Measurements from ENCODE around the gene ADGRD1.

Gene ADGRD1

GRCh38 chr12:131096681-131097181, 143.0 kb downstream of the ADGRD1 start:
- ATAC-seq, result no peak
- H3K9me3 Mint-ChIP-seq, result no peaks in the 10 kb centered on the region
- no peaks in the 10 kb centered on the region for H3K36me3 Mint-ChIP-seq
- H3K4me3 Mint-ChIP-seq, result no peak overlapping the region
- H3K4me1 Mint-ChIP-seq, result peaks cover 15% of the 10 kb centered on the region
- H3K27ac Mint-ChIP-seq, result no peak overlapping the region
- H3K27me3 Mint-ChIP-seq, result peaks cover 7% of the 10 kb centered on the region

GRCh38 chr12:131097202-131098177, 143.8 kb downstream of the ADGRD1 start:
- Mint-ChIP-seq H3K4me3 (no peak overlapping the region), H3K4me1 (peaks cover 15% of the 10 kb centered on the region)

GRCh38 chr12:131098178-131098981, 144.7 kb downstream of the ADGRD1 start:
- H3K4me3 Mint-ChIP-seq, result no peak overlapping the region
- peaks cover 7% of the 10 kb centered on the region for H3K27me3 Mint-ChIP-seq
- no peak overlapping the region for H3K27ac Mint-ChIP-seq
- H3K36me3 Mint-ChIP-seq, result no peaks in the 10 kb centered on the region
- ATAC-seq, result no peak
- H3K4me1 Mint-ChIP-seq, result peaks cover 8% of the 10 kb centered on the region
- H3K9me3 Mint-ChIP-seq, result no peaks in the 10 kb centered on the region

More at GRCh38 chr12:131097202-131098177, 143.8 kb downstream of the ADGRD1 start:
- no peaks in the 10 kb centered on the region for H3K9me3 Mint-ChIP-seq
- no peaks in the 10 kb centered on the region for H3K36me3 Mint-ChIP-seq
- H3K27ac Mint-ChIP-seq, result no peak overlapping the region
- H3K27me3 Mint-ChIP-seq, result peaks cover 7% of the 10 kb centered on the region
- no peak for ATAC-seq

GRCh38 chr12:131100031-131100674, 146.4 kb downstream of the ADGRD1 start:
- H3K27ac Mint-ChIP-seq, result no peak overlapping the region

GRCh38 chr12:131101006-131101405, 147.3 kb downstream of the ADGRD1 start:
- Mint-ChIP-seq H3K36me3 (no peaks in the 10 kb centered on the region), H3K4me1 (peaks cover 22% of the 10 kb centered on the region), H3K27me3 (peaks cover 17% of the 10 kb centered on the region), H3K9me3 (no peaks in the 10 kb centered on the region), H3K4me3 (no peak overlapping the region), H3K27ac (no peak overlapping the region)
- ATAC-seq, result no peak

More at GRCh38 chr12:131100031-131100674, 146.4 kb downstream of the ADGRD1 start:
- H3K9me3 Mint-ChIP-seq, result no peaks in the 10 kb centered on the region
- ATAC-seq, result no peak
- H3K27me3 Mint-ChIP-seq, result peaks cover 15% of the 10 kb centered on the region
- H3K36me3 Mint-ChIP-seq, result no peaks in the 10 kb centered on the region
- H3K4me1 Mint-ChIP-seq, result peaks cover 14% of the 10 kb centered on the region
- no peak overlapping the region for H3K4me3 Mint-ChIP-seq

GRCh38 chr12:131101703-131102492, 148.2 kb downstream of the ADGRD1 start:
- no peaks in the 10 kb centered on the region for H3K36me3 Mint-ChIP-seq
- peak overlapping the region; percentile 12 for H3K4me3 Mint-ChIP-seq
- ATAC-seq, result peak; percentile 65
- peaks cover 26% of the 10 kb centered on the region for H3K27me3 Mint-ChIP-seq
- peaks cover 25% of the 10 kb centered on the region for H3K4me1 Mint-ChIP-seq
- no peaks in the 10 kb centered on the region for H3K9me3 Mint-ChIP-seq
- H3K27ac Mint-ChIP-seq, result no peak overlapping the region

- no peak for ATAC-seq
- no peak overlapping the region for H3K27ac Mint-ChIP-seq
- peaks cover 32% of the 10 kb centered on the region for H3K27me3 Mint-ChIP-seq
- H3K36me3 Mint-ChIP-seq, result no peaks in the 10 kb centered on the region
- no peak overlapping the region for H3K4me3 Mint-ChIP-seq
- peaks cover 25% of the 10 kb centered on the region for H3K4me1 Mint-ChIP-seq
- no peaks in the 10 kb centered on the region for H3K9me3 Mint-ChIP-seq
Measured at GRCh38 chr12:131102493-131102931, 148.8 kb downstream of the ADGRD1 start.

GRCh38 chr12:131102991-131103668, 149.4 kb downstream of the ADGRD1 start:
- Mint-ChIP-seq H3K4me3 (no peak overlapping the region), H3K4me1 (peaks cover 25% of the 10 kb centered on the region), H3K27ac (no peak overlapping the region), H3K27me3 (peaks cover 33% of the 10 kb centered on the region), H3K9me3 (no peaks in the 10 kb centered on the region), H3K36me3 (no peaks in the 10 kb centered on the region)
- no peak for ATAC-seq

GRCh38 chr12:131103669-131104462, 150.2 kb downstream of the ADGRD1 start:
- Mint-ChIP-seq H3K36me3 (no peaks in the 10 kb centered on the region), H3K27ac (no peak overlapping the region), H3K9me3 (peaks cover 3% of the 10 kb centered on the region), H3K27me3 (peaks cover 33% of the 10 kb centered on the region), H3K4me3 (no peak overlapping the region), H3K4me1 (peaks cover 25% of the 10 kb centered on the region)
- no peak for ATAC-seq

- H3K4me1 Mint-ChIP-seq, result peaks cover 25% of the 10 kb centered on the region
- H3K27me3 Mint-ChIP-seq, result peaks cover 33% of the 10 kb centered on the region
- H3K4me3 Mint-ChIP-seq, result no peak overlapping the region
- H3K9me3 Mint-ChIP-seq, result peaks cover 5% of the 10 kb centered on the region
- peak overlapping the region; percentile 76 for H3K27ac Mint-ChIP-seq
- no peaks in the 10 kb centered on the region for H3K36me3 Mint-ChIP-seq
- ATAC-seq, result peak; percentile 80
Measured at GRCh38 chr12:131104463-131105350, 151.0 kb downstream of the ADGRD1 start.

- H3K36me3 Mint-ChIP-seq, result no peaks in the 10 kb centered on the region
- ATAC-seq, result no peak
- no peak overlapping the region for H3K4me3 Mint-ChIP-seq
- H3K9me3 Mint-ChIP-seq, result peaks cover 6% of the 10 kb centered on the region
- peak overlapping the region; percentile 76 for H3K27ac Mint-ChIP-seq
- peaks cover 33% of the 10 kb centered on the region for H3K27me3 Mint-ChIP-seq
- peaks cover 25% of the 10 kb centered on the region for H3K4me1 Mint-ChIP-seq
Measured at GRCh38 chr12:131105351-131105735, 151.6 kb downstream of the ADGRD1 start.

- Mint-ChIP-seq H3K9me3 (peaks cover 6% of the 10 kb centered on the region), H3K36me3 (no peaks in the 10 kb centered on the region), H3K4me3 (no peak overlapping the region), H3K4me1 (peaks cover 25% of the 10 kb centered on the region), H3K27me3 (peaks cover 34% of the 10 kb centered on the region), H3K27ac (peak overlapping the region; percentile 76)
- peak; percentile 76 for ATAC-seq
Measured at GRCh38 chr12:131105736-131106348, 152.1 kb downstream of the ADGRD1 start.
